ENCODE measurements around the gene AFG1L.
"Not testable (repeated sequence)": the region's sequence is repeated elsewhere in the genome, so short reads cannot be mapped to it uniquely, and the experiment has no call there.

Gene AFG1L

DNA sequence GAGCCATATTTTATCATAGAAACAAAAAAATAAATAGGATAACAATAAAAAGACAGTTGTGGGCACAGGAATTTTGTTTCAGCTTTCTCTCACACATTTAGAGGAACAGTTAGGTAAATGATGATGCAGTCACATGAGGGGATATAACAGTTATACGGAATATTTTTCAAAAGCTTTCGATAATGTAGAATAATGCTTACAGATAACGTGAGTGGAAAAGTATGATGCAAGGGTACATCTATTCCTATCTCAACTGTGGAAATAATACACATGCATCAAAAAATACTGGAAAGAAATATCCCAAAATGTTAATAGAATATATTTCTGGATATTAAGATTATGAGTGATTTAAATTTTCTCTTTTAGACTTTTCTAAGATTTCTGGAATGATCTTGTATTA lies 114.0 kb downstream of the AFG1L start:
- DNase-seq (ENCODE audit: low read depth in 1 of 2, low spot score in 1 of 2) = no peak

DNA sequence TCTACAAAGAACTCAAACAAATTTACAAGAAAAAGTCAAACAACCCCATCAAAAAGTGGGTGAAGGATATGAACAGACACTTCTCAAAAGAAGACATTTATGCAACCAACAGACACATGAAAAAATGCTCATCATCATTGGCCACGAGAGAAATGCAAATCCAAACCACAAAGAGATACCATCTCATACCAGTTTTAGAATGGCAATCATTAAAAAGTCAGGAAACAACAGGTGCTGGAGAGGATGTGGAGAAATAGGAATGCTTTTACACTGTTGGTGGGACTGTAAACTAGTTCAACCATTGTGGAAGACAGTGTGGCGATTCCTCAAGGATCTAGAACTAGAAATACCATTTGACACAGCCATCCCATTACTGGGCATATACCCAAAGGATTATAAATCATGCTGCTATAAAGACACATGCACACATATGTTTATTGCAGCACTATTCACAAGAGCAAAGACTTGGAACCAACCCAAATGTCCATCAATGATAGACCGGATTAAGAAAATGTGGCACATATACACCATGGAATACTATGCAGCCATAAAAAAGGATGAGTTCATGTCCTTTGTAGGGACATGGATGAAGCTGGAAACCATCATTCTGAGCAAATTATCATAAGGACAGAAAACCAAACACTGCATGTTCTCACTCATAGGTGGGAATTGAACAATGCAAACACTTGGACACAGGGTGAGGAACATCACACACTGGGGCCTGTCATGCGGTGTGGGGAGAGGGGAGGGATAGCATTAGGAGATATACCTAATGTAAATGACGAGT lies 121.4 kb downstream of the AFG1L start:
- DNase-seq (ENCODE audit: low read depth in 1 of 2, low spot score in 1 of 2) = not testable (repeated sequence)

DNA sequence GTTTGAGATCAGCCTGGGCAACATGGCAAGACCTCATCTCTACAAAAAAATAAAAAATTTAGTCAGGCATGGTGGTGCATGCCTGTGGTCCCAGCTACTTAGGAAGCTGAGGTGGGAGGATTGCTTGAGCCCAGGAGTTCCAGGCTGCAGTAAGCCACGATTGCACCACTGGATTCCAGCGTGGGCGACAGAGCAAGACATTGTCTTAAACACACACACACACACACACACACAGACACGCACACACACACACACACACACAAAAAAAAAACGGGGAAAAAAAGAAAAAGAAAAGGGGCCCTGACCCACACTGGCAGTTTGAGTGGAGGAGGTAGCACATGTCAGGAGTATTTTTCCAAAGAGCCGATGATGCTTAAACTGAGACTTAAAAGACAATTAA lies 122.2 kb downstream of the AFG1L start:
- no peak for DNase-seq (ENCODE audit: low read depth in 1 of 2, low spot score in 1 of 2)

DNA sequence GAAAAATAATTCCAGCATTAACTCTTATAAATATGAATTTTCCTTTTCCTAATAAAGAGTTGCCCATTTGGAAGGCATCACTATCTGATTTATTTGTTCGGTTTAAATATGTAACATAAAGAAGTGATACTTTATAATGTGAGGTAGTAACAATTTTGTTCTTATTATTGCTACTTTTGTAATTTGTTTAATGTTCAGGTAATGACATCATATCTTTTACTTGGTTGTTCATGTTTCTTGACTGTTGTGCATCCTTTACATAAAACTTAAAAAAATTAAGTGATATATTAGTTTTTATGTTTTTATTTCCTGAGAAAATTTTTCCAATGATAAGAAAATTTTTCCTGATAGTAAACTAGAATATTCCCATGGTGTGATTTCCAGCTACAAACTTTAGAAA lies 124.6 kb downstream of the AFG1L start:
- DNase-seq (ENCODE audit: low read depth in 1 of 2, low spot score in 1 of 2) = no peak

- no peak for DNase-seq (ENCODE audit: low read depth in 1 of 2, low spot score in 1 of 2)
These were observed 125.2 kb downstream of the AFG1L start for GRCh38 chr6:108419934-108420609.

GRCh38 chr6:108421366-108421765 lies 126.5 kb downstream of the AFG1L start:
- DNase-seq (ENCODE audit: low read depth in 1 of 2, low spot score in 1 of 2) = no peak

GRCh38 chr6:108423982-108424705 lies 129.3 kb downstream of the AFG1L start:
- DNase-seq (ENCODE audit: low read depth in 1 of 2, low spot score in 1 of 2) = no peak

- no peak for DNase-seq (ENCODE audit: low read depth in 1 of 2, low spot score in 1 of 2)
These were observed 130.6 kb downstream of the AFG1L start for GRCh38 chr6:108425428-108425827.

DNA sequence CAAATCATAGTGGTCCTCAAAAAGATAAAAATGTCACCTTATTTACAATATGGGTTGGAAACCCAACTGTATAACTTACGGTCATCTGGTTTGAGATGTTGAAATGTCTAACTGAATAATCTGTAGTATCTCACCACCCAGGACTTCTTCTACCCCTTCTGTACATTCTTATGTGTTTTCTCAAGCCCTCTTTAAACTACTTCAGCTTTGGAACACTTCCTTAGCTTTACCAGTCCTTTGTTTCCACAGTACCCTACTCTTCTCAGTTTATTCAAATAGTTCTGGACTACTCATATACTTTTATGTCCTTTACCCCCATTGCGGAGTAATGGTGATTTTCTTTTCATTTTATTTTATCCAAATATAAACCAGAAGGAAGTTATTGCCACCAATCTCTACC lies 137.3 kb downstream of the AFG1L start:
- DNase-seq (ENCODE audit: low read depth in 1 of 2, low spot score in 1 of 2) = no peak

DNA sequence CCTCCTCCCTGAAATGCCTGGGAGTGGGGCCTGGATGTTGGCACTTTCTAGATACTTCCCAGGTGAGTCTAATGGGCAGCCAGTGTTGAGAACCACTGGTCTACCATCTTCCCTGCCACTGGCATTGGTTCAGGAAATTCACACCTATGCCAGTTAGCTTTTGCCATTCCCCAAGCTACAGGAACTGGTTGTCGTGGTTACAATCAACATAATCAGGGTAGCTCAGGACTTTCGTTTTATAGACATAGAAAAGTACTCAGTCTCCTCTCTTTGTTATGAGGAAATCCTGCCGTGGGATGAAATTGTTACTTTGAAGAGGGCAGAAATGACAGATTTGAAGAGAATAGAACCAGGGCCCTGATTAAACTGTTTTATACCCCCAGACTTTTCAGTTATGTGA lies 137.9 kb downstream of the AFG1L start:
- DNase-seq (ENCODE audit: low read depth in 1 of 2, low spot score in 1 of 2) = no peak

DNA sequence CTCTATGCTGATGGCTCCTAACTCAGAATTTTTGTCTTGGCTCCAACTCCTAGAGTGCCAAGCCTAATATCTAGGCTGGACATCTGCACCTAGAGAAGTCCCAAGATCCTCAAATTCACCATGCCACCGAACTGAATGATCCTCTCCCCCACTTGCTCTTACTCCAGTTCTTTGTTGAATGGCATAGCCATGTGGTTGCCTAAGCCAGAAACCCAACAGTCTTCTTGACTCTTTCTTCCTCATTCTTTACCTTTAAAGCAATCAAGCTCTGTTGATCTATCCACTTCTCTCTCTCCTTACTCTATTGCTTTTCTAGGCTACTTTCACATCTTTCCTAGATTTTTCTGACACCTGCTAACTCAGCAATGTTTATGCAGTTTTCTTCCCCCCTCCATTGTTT lies 139.4 kb downstream of the AFG1L start:
- no peak for DNase-seq (ENCODE audit: low read depth in 1 of 2, low spot score in 1 of 2)

- DNase-seq (ENCODE audit: low read depth in 1 of 2, low spot score in 1 of 2) = no peak
These were observed 140.5 kb downstream of the AFG1L start for GRCh38 chr6:108435391-108435790.

GRCh38 chr6:108436771-108437170 lies 141.9 kb downstream of the AFG1L start:
- DNase-seq (ENCODE audit: low read depth in 1 of 2, low spot score in 1 of 2) = no peak

GRCh38 chr6:108437821-108438220 lies 143.0 kb downstream of the AFG1L start:
- DNase-seq (ENCODE audit: low read depth in 1 of 2, low spot score in 1 of 2) = no peak

- DNase-seq (ENCODE audit: low read depth in 1 of 2, low spot score in 1 of 2) = no peak
These were observed 144.1 kb downstream of the AFG1L start for GRCh38 chr6:108438918-108439317.

- DNase-seq (ENCODE audit: low read depth in 1 of 2, low spot score in 1 of 2) = no peak
These were observed 146.3 kb downstream of the AFG1L start for GRCh38 chr6:108441141-108441540.

- no peak for DNase-seq (ENCODE audit: low read depth in 1 of 2, low spot score in 1 of 2)
These were observed 148.1 kb downstream of the AFG1L start for GRCh38 chr6:108442770-108443520.

DNA sequence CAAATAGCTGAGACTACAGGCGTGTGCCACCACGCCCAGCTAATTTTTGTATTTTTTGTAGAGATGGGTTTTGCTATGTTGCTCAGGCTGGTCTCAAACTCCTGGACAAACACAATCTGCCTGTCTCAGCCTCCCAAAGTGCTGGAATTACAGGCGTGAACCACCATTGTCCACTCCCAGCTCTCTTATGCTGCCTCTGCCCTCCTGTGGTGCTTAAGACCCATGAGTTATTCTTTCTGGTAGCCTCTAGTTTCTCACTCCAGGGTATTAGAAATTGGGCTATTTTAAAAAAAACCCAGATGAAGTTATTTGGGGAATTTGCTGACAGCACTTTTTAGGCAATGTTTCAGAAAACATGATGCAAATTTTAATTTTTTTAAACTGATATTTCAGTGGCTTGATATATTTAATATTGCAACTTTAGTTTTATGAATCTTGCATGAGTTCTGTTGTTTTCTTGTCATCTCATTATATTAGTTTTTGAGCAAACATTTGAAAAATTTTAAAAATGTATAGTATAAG lies 151.8 kb downstream of the AFG1L start:
- no peak for DNase-seq (ENCODE audit: low read depth in 1 of 2, low spot score in 1 of 2)

DNA sequence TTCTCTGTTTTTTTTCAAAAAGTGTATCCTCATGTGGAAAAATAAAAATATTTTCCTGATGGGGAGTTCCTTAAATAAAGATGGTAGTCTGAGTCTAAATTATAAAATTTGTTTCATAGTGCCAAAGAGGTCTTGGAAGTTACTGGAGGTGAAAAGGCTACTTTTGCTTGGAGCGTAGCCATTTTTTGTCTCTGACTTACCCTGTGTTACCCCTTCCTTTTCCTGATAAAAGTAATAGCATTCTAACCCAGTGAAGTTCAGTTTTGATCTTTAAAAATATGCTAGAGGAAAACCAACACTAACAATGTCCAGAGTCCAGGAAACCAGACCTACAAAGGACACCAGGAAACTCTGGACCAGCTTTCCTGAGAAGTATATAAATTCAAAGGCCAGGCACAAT lies 153.6 kb downstream of the AFG1L start:
- no peak for DNase-seq (ENCODE audit: low read depth in 1 of 2, low spot score in 1 of 2)

DNA sequence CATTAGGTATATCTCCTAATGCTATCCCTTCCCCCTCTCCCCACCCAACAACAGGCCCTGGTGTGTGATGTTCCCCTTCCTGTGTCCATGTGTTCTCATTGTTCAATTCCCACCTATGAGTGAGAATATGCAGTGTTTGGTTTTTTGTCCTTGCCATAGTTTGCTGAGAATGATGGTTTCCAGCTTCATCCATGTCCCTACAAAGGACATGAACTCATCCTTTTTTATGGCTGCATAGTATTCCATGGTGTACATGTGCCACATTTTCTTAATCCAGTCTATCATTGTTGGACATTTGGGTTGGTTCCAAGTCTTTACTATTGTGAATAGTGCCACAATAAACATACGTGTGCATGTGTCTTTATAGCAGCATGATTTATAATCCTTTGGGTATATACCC lies 154.9 kb downstream of the AFG1L start:
- not testable (repeated sequence) for DNase-seq (ENCODE audit: low read depth in 1 of 2, low spot score in 1 of 2)

GRCh38 chr6:108451816-108452215 lies 157.0 kb downstream of the AFG1L start:
- no peak for DNase-seq (ENCODE audit: low read depth in 1 of 2, low spot score in 1 of 2)
